Tracheal epithelial cell (primary cell): Measurements from ENCODE around the gene TBL1Y. TPM values are rescaled to one million over a fixed set of nuclear protein-coding genes. Genes with fewer than 3 reads are reported as not detected.

ENCODE experiments used
- total RNA-seq: library from RNA; depleted of rRNA; stranded (reverse); fragments of >200 nt; gene quantifications from 2 replicates; pipeline ENCODE4 v1.2.1, GENCODE V29; 2014

Gene TBL1Y
- total RNA-seq, result 3.6 and 3.9 TPM in 2 replicates

DNA sequence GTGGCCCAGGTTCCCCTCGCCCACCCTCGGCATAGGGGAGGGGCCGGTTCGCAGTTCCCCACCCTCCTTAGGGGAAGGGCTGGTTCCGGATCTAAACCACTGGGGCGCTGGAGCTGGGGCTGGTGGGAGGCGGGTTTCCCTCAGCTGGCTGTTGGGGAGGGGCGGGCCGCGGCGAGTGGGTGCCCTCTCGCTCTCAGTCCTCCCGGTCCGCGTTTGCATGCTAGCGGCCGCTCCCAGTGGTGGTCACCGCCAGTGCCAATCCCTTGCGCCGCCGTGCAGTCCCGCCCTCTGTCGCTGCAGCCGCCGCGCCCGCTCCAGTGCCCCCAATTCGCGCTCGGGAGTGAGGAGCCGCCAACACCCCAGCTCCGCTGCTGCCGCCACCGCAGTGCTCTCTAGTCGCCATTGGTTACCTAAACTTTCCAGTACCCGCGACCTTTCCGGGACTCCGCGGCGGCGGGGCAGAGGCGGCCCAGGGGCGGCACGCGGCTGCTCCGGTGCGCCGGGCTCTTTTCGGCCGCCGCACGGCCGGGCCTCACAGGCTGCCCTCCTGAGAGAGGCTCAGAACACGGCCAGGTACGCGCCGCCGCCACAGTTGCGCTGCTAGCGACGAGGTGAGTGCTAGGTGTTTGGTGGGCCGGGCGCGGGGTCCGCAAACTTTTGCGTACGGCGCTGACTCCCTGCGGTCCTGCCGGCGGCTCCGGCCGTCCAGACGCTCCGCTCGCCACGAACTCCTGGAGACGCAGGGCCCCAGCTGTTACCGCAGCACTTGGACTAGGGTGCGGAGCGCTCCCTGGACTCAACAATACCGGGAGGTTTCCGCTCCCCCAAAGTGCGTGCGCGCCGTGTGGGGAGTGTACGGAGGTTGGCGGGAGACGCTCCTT is at the start of gene TBL1Y:
Gene TBL1Y, plus strand, starts transcription at position 326 of the 881 bp plus-strand sequence. CDS start 114,388 bp downstream, outside the sequence.

DNA sequence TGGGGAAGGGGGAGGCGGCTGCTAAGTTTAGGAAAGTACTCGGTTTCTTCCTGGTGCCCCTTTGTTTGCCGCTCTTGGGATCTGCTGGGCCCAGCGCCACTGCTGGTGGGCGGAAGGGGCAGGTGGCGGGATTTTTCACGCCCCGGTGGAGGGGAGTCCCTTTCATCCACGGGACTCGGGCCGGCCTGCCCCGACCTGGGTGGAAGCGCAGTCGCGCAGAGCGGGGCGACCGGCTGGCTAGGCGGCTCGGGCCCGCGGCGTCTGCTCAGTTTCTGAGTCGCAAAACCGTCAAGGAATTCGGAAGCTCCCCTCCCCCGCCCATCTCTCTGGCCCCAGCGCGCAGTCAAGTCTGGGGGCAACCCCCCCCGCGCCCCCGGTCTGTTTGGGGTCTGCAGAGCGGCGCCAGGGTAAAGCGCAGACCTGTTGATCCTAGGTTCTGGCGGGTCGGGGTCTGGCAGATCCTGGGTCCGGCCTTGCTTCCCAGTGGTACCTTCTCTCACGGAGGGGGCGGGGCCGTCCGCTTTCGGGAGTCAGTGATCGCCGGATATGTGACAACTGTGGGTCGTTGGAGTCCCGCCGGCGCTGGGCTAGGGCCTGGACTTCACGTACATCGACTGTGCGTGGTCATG is 870 bp downstream of the TBL1Y start, which contains the start of gene AMELY:
Gene AMELY, minus strand, starts transcription at position 500 of the 629 bp plus-strand sequence. CDS start 39,144 bp downstream, outside the sequence.

Other genes with a start within 250 kb of the TBL1Y start
- gene AMELY, start 1.1 kb downstream of the TBL1Y start, total RNA-seq, result not detected in 2 replicates